ENCODE data around the gene ERI3. TPM values are rescaled to one million over a fixed set of nuclear protein-coding genes. Genes with fewer than 3 reads are reported as not detected.

The ERI3 gene
- total and polyA plus RNA-seq, 9 of the 15 experiments (the other 6 are each of a cell fraction or from before 2014, with no cell fraction given), result 47.8 to 93.4 (median 67.2) TPM

DNA sequence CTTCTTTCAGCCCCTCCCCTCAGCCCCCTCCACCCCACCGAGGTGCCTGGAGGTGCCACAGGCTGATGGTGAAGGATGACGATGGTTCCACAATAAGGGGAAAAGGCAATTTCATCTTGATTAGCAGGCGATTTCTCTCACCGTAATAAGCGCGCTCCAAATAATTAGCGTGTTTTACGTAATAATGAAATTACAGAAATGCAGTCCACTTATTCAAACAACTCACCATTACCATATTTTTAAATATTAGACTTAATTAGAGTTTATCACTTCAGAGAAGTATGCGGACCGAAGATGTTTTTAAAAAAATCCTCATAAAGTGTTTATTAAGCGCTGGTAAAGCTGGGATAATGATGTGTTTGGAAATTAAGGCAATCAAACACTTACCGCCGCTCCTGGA, 126.8 kb downstream of the ERI3 start (continued):
- TF ChIP-seq ZNF408 (CRISPR knock-in tag; IDR thresholded peaks at IDR 0.05; ENCODE audit: low read depth) (0 out of 2 replicates have a peak, but pooled peaks have one; percentile 66), KLF16 (IDR thresholded peaks at IDR 0.05) (no peak), CSDE1 (IDR thresholded peaks at IDR 0.05) (no peak)
- TF ChIP-seq, protein P1, sequence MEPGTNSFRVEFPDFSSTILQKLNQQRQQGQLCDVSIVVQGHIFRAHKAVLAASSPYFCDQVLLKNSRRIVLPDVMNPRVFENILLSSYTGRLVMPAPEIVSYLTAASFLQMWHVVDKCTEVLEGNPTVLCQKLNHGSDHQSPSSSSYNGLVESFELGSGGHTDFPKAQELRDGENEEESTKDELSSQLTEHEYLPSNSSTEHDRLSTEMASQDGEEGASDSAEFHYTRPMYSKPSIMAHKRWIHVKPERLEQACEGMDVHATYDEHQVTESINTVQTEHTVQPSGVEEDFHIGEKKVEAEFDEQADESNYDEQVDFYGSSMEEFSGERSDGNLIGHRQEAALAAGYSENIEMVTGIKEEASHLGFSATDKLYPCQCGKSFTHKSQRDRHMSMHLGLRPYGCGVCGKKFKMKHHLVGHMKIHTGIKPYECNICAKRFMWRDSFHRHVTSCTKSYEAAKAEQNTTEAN (CRISPR knock-in tag; IDR thresholded peaks at IDR 0.05), result no peak

DNA sequence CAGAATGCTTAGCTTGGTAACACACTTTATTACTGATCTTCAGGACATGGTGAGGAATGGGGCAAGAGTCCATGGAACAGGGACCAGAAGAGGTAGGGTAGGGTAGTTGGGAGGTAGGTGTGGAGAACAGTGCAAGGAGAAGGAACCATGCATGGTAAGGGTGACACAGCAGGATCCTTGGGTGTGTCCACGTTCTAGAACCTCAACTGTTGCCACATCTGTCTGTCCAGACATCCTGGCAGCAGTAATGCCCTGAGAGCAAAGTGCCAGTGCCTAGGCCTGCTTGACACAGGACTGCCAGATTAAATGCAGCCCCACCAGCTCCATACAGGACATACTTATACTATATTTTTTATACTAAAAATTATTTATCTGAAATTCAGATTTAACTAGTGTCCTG, 127.8 kb downstream of the ERI3 start:
- Histone ChIP-seq H4K20me1 (replicated peaks; ENCODE audit: control insufficient read depth, insufficient read depth, low read length) (no peaks in the 10 kb centered on the region), H3K9me3 (replicated peaks; ENCODE audit: control insufficient read depth, insufficient read depth, low read depth, low read length) (no peaks in the 10 kb centered on the region), H3K27me3 (ENCODE audit: control insufficient read depth in 2 of 2, insufficient read depth in 2 of 2, low read length in 2 of 2) (no peaks in the 10 kb centered on the region), H2AFZ (ENCODE audit: low read depth, low read length) (no peak overlapping the region), H3K9ac (ENCODE audit: insufficient read depth in 1 of 2, low read depth in 2 of 2, low read length in 2 of 2) (peak overlapping the region in 1 of 2 experiments; percentile 68; a peak in 1 of 4 replicates), H3K36me3 (ENCODE audit: control insufficient read depth, insufficient read depth, low read length) (peaks cover 6% of the 10 kb centered on the region; the same call in 2 of the 3 replicates), H3K4me1 (replicated peaks in 1 of 2; ENCODE audit: control insufficient read depth in 2 of 2, insufficient read depth in 2 of 2, low read length in 2 of 2) (peaks cover 7 to 10% of the 10 kb centered on the region in 2 experiments; a peak in 3 of 5 replicates), H3K27ac (ENCODE audit: extremely low read depth, low read depth, low read length) (peak overlapping the region; percentile 49; the same call in 1 of the 3 replicates), H3K4me3 (no peak overlapping the region), H3K9me1 (ENCODE audit: control insufficient read depth, insufficient read depth, low read length) (no peaks in the 10 kb centered on the region), H3K79me2 (ENCODE audit: control insufficient read depth, insufficient read depth, low read length) (no peaks in the 10 kb centered on the region), H3K4me2 (ENCODE audit: insufficient read depth, low read length) (peak overlapping the region; percentile 51; the same call in 1 of the 2 replicates)
- WGBS (ENCODE audit: insufficient coverage, low coverage, missing lambda C conversion rate), result 0% methylated on average over 1 of the region's 1 CpG
- POLR2A ChIA-PET, result interaction anchor here (0.6 to 4.1 kb wide), 6 partner anchors 8 to 1200 kb away, joined by 3 to 14 read pairs (median 5); partner anchors contain the start of gene DMAP1
- intact Hi-C loops (cut with micrococcal nuclease) (no loop called here), in situ Hi-C loops (cut with MboI) (loop anchor here (10.0 kb wide), 1 partner anchor 368 kb away; no protein-coding TSS in a partner anchor)
- no TSS peak for BruUV-seq (replicated peaks)
- peak; percentile 76 for FAIRE-seq
- peak; percentile 40 to 69 (median 62) for DNase-seq (ENCODE audit: extremely low read depth in 1 of 4, low spot score in 3 of 4)
- CTCF ChIA-PET (ENCODE audit: low intra/inter-chr PET ratio), result no interaction called here
- ATAC-seq, result peak; percentile 81
- peak; percentile 40; the same call in 1 of the 2 replicates for TF ChIP-seq ARID1B (IDR thresholded peaks at IDR 0.05)
- peak; percentile 63 for TF ChIP-seq MAFF (IDR thresholded peaks at IDR 0.05; ENCODE audit: low read length)
- TF ChIP-seq, protein P2, sequence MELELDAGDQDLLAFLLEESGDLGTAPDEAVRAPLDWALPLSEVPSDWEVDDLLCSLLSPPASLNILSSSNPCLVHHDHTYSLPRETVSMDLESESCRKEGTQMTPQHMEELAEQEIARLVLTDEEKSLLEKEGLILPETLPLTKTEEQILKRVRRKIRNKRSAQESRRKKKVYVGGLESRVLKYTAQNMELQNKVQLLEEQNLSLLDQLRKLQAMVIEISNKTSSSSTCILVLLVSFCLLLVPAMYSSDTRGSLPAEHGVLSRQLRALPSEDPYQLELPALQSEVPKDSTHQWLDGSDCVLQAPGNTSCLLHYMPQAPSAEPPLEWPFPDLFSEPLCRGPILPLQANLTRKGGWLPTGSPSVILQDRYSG (tag; conservative IDR thresholded peaks at IDR 0.05; ENCODE audit: low read depth), result 0 out of 2 replicates have a peak, but pooled peaks have one; percentile 37
- no peak for TF ChIP-seq TSC22D4 (tag; IDR thresholded peaks at IDR 0.05)
- TF ChIP-seq, protein P3, sequence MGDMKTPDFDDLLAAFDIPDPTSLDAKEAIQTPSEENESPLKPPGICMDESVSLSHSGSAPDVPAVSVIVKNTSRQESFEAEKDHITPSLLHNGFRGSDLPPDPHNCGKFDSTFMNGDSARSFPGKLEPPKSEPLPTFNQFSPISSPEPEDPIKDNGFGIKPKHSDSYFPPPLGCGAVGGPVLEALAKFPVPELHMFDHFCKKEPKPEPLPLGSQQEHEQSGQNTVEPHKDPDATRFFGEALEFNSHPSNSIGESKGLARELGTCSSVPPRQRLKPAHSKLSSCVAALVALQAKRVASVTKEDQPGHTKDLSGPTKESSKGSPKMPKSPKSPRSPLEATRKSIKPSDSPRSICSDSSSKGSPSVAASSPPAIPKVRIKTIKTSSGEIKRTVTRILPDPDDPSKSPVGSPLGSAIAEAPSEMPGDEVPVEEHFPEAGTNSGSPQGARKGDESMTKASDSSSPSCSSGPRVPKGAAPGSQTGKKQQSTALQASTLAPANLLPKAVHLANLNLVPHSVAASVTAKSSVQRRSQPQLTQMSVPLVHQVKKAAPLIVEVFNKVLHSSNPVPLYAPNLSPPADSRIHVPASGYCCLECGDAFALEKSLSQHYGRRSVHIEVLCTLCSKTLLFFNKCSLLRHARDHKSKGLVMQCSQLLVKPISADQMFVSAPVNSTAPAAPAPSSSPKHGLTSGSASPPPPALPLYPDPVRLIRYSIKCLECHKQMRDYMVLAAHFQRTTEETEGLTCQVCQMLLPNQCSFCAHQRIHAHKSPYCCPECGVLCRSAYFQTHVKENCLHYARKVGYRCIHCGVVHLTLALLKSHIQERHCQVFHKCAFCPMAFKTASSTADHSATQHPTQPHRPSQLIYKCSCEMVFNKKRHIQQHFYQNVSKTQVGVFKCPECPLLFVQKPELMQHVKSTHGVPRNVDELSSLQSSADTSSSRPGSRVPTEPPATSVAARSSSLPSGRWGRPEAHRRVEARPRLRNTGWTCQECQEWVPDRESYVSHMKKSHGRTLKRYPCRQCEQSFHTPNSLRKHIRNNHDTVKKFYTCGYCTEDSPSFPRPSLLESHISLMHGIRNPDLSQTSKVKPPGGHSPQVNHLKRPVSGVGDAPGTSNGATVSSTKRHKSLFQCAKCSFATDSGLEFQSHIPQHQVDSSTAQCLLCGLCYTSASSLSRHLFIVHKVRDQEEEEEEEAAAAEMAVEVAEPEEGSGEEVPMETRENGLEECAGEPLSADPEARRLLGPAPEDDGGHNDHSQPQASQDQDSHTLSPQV (IDR thresholded peaks at IDR 0.05), result peak; percentile 90
- TF ChIP-seq KLF1 (tag; IDR thresholded peaks at IDR 0.05), result peak; percentile 63; the same call in 1 of the 2 replicates
- no peak for TF ChIP-seq ZNF77 (CRISPR knock-in tag; IDR thresholded peaks at IDR 0.05)
- no peak for TF ChIP-seq FOXA3 (CRISPR knock-in tag; conservative IDR thresholded peaks at IDR 0.05 in 1 of 2, IDR thresholded peaks at IDR 0.05 in 1 of 2)
- TF ChIP-seq C11orf30 (IDR thresholded peaks at IDR 0.05; ENCODE audit: low read depth), result peak; percentile 85
- TF ChIP-seq ELF4 (CRISPR knock-in tag; IDR thresholded peaks at IDR 0.05), result peak; percentile 45; the same call in 1 of the 2 replicates
